ENCODE results near the gene KCNK6.

DNA sequence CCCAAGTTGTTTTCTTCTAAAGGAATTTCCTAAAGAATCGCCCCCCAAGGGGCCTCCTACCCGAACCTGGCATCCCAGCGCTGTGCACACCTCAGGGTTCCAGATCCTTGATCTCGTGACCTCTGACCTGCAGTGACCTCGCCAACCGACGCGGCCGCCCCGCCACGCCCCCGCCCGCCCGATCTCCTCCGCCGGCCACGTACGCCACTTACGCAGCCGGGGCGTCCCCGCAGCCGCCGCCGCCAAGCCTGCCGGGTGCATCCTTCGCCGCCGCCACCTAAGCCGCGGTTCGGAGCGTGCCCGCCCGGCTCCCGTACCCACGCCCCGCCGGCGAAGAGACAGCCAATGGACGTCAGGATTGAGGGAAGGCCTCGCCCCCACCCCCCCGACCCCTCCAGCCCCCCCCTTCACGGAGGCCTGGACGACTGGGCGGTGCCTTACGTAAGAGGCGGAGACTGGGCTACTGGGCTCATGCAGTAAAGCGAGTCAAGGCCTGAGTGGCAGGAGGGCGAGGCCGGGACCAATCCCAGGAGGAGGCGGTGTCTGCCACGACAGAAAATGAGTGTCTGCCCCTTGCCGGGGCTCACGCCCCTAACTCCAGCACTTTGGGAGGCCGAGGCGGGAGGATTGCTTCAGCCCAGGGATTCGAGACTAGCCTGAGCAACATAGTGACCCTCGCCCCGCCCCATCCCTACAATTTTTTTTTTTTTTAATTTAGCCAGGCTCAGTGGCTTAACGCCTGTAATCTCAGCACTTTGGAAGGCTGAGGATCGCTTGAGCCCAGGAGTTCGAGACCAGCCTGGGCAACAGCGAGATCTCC is 3.8 kb upstream of the KCNK6 start, which contains the start of gene YIF1B:
- TF ChIP-seq, protein P1, sequence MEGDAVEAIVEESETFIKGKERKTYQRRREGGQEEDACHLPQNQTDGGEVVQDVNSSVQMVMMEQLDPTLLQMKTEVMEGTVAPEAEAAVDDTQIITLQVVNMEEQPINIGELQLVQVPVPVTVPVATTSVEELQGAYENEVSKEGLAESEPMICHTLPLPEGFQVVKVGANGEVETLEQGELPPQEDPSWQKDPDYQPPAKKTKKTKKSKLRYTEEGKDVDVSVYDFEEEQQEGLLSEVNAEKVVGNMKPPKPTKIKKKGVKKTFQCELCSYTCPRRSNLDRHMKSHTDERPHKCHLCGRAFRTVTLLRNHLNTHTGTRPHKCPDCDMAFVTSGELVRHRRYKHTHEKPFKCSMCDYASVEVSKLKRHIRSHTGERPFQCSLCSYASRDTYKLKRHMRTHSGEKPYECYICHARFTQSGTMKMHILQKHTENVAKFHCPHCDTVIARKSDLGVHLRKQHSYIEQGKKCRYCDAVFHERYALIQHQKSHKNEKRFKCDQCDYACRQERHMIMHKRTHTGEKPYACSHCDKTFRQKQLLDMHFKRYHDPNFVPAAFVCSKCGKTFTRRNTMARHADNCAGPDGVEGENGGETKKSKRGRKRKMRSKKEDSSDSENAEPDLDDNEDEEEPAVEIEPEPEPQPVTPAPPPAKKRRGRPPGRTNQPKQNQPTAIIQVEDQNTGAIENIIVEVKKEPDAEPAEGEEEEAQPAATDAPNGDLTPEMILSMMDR (IDR thresholded peaks at IDR 0.05; ENCODE audit: low read length) = no peak
- TF ChIP-seq EZH2 (IDR thresholded peaks at IDR 0.05; ENCODE audit: borderline replicate concordance, low read length) = no peak
